Progenitor cell of endocrine pancreas (in vitro differentiated cells): ENCODE results near the gene PTPA. TPM values are rescaled to one million over a fixed set of nuclear protein-coding genes. Genes with fewer than 3 reads are reported as not detected.

Source experiments
- DNase-seq: peaks from one replicate; pipeline ENCODE4 v3.0.0; 2021; ENCODE audit warnings: low spot score; ENCODE audit not compliant: unreplicated experiment
- H3K27ac Mint-ChIP-seq: 2 replicates; pipeline ENCODE4 v1.8.0; 2021; ENCODE audit warnings: mild to moderate bottlenecking, moderate library complexity, mixed read lengths
- H3K27me3 Mint-ChIP-seq: 2 replicates; pipeline ENCODE4 v1.8.0; 2021; ENCODE audit warnings: mixed read lengths
- H3K36me3 Mint-ChIP-seq: 2 replicates; pipeline ENCODE4 v1.8.0; 2022; ENCODE audit warnings: mixed read lengths; ENCODE audit not compliant: insufficient read depth
- H3K4me1 Mint-ChIP-seq: 2 replicates; pipeline ENCODE4 v1.8.0; 2021; ENCODE audit warnings: low read depth, mixed read lengths
- H3K4me3 Mint-ChIP-seq: 2 replicates; pipeline ENCODE4 v1.8.0; 2021; ENCODE audit warnings: low read depth, mild to moderate bottlenecking, moderate library complexity, mixed read lengths
- H3K9me3 Mint-ChIP-seq: 2 replicates; pipeline ENCODE4 v1.8.0; 2021; ENCODE audit warnings: low read depth, mixed read lengths
- CTCF ChIP-seq: fragments of 200-600 bp; sonication (generic); IDR thresholded peaks from one replicate; pipeline ENCODE4 v1.5.0; 2021; ENCODE audit warnings: antibody characterized with exemption, mild to moderate bottlenecking; ENCODE audit not compliant: unreplicated experiment
- total RNA-seq: library from RNA; stranded (reverse); gene quantifications from 2 replicates; pipeline ENCODE4 v1.2.1, GENCODE V29; 2021

PTPA gene
- total RNA-seq, 1 donor from 2014 or later = 145 TPM

- TF ChIP-seq CTCF = no peak
- no peaks in the 10 kb centered on the region for H3K9me3 Mint-ChIP-seq
- no peak overlapping the region for H3K27ac Mint-ChIP-seq
- no peaks in the 10 kb centered on the region for H3K4me1 Mint-ChIP-seq
- no peaks in the 10 kb centered on the region for H3K27me3 Mint-ChIP-seq
- DNase-seq = no peak
- H3K36me3 Mint-ChIP-seq = peaks cover 5% of the 10 kb centered on the region
- no peak overlapping the region for H3K4me3 Mint-ChIP-seq
Measured at GRCh38 chr9:129089246-129089645, 22.0 kb upstream of the PTPA start.

- no peak for DNase-seq
- Mint-ChIP-seq H3K4me3 (no peak overlapping the region), H3K27me3 (no peaks in the 10 kb centered on the region), H3K9me3 (no peaks in the 10 kb centered on the region), H3K4me1 (no peaks in the 10 kb centered on the region), H3K27ac (peak overlapping the region; percentile 33), H3K36me3 (peaks cover 8% of the 10 kb centered on the region)
- TF ChIP-seq CTCF = no peak
Measured at GRCh38 chr9:129093602-129094386, 17.4 kb upstream of the PTPA start.

- no peak for DNase-seq
- H3K36me3 Mint-ChIP-seq = peaks cover 8% of the 10 kb centered on the region
- no peaks in the 10 kb centered on the region for H3K4me1 Mint-ChIP-seq
- H3K9me3 Mint-ChIP-seq = no peaks in the 10 kb centered on the region
- H3K27ac Mint-ChIP-seq = no peak overlapping the region
- no peak overlapping the region for H3K4me3 Mint-ChIP-seq
- H3K27me3 Mint-ChIP-seq = no peaks in the 10 kb centered on the region
- no peak for TF ChIP-seq CTCF
Measured at GRCh38 chr9:129094387-129095169, 16.6 kb upstream of the PTPA start.

GRCh38 chr9:129095170-129095667 lies 16.0 kb upstream of the PTPA start:
- no peak for DNase-seq
- H3K27me3 Mint-ChIP-seq = no peaks in the 10 kb centered on the region
- H3K36me3 Mint-ChIP-seq = peaks cover 6% of the 10 kb centered on the region
- H3K4me1 Mint-ChIP-seq = no peaks in the 10 kb centered on the region
- no peak overlapping the region for H3K27ac Mint-ChIP-seq
- TF ChIP-seq CTCF = no peak
- no peaks in the 10 kb centered on the region for H3K9me3 Mint-ChIP-seq
- H3K4me3 Mint-ChIP-seq = no peak overlapping the region

GRCh38 chr9:129095908-129096307 lies 15.3 kb upstream of the PTPA start:
- TF ChIP-seq CTCF = no peak
- H3K9me3 Mint-ChIP-seq = no peaks in the 10 kb centered on the region
- H3K27me3 Mint-ChIP-seq = no peaks in the 10 kb centered on the region
- H3K27ac Mint-ChIP-seq = no peak overlapping the region
- H3K36me3 Mint-ChIP-seq = peaks cover 5% of the 10 kb centered on the region
- H3K4me3 Mint-ChIP-seq = no peak overlapping the region
- H3K4me1 Mint-ChIP-seq = no peaks in the 10 kb centered on the region
- DNase-seq = no peak
